NCI-H146 treated with DMSO at 0.1 percent for 48 hours (cell line): ENCODE data around the gene TAL1.

Source experiments
- DNase-seq: peaks from one replicate; lab custom pipeline; 2025; ENCODE audit not compliant: unreplicated experiment; lab: John Stamatoyannopoulos, UW

TAL1 gene

GRCh38 chr1:47178020-47178419, 54.0 kb downstream of the TAL1 start:
- no peak for DNase-seq

- DNase-seq, result no peak
These were observed 56.6 kb downstream of the TAL1 start for GRCh38 chr1:47175227-47175934.

- DNase-seq, result no peak
These were observed 57.4 kb downstream of the TAL1 start for GRCh38 chr1:47174656-47175020.

DNA sequence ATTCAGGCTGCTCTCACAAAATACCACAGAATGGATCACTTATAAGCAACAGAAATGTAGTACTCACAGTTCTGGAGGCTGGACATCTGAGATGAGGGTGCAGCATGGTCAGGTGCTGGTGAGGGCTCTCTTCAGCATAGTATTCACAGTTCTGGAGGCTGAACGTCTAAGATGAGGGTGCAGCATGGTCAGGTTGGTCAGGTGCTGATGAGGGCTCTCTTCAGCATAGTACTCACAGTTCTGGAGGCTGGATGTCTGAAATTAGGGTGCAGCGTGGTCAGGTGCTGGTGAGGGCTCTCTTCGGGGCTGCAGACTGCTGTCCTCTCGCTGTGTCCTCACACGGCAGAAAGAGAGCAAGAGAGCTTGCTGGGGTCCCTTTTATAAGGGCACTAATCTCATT, 59.2 kb downstream of the TAL1 start:
- no peak for DNase-seq
